GM19043 (cell line): ENCODE measurements around the gene RNU1-4.
"Not testable (repeated sequence)": the region's sequence is repeated elsewhere in the genome, so short reads cannot be mapped to it uniquely, and the experiment has no call there.

Source experiments
- ATAC-seq: cut with Tn5 transposase; IDR thresholded peaks from one replicate; pipeline ENCODE4 v1.9.1; 2021; ENCODE audit warnings: low read depth; ENCODE audit not compliant: unreplicated experiment

RNU1-4 gene

DNA sequence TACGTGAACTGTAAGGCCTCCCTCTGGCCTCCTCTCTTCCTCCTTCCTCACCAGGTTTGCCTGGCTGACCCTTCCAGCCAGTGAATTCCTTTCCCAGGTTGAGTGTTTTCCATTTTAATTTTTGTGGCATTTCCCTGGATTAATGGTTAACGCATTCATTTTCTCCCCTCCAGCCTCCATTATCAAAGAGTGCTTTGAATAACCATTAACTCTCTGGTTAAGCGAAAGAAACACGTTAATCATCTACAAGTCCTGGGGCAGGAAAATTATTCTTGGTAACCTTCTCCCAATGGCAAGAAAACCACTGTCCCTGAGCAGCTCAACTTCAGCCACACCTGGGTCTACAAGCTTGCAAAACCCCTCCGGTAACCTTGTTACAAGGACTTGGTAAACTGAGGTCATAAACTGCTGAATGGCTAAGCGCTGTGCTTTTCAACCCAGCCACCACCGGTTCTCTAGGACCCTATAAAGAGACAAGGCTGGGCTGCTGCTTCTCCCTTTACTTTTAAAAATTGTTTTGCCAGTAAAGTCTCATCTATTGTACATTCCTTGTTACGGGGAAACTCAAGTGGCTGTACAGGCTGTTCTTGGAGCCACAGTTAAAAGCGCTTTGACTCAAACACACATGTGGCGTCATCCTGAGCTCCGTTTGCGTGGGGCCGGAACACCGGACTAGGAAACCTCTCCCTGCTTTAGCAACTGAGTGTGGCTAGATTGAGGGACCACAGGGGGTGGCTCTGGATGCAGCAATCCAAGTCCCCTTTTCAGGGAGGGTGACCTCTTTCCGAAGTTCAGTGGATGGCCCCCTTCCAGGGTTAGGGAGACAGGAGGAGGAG is 24.7 kb downstream of the RNU1-4 start:
- ATAC-seq, result not testable (repeated sequence)

DNA sequence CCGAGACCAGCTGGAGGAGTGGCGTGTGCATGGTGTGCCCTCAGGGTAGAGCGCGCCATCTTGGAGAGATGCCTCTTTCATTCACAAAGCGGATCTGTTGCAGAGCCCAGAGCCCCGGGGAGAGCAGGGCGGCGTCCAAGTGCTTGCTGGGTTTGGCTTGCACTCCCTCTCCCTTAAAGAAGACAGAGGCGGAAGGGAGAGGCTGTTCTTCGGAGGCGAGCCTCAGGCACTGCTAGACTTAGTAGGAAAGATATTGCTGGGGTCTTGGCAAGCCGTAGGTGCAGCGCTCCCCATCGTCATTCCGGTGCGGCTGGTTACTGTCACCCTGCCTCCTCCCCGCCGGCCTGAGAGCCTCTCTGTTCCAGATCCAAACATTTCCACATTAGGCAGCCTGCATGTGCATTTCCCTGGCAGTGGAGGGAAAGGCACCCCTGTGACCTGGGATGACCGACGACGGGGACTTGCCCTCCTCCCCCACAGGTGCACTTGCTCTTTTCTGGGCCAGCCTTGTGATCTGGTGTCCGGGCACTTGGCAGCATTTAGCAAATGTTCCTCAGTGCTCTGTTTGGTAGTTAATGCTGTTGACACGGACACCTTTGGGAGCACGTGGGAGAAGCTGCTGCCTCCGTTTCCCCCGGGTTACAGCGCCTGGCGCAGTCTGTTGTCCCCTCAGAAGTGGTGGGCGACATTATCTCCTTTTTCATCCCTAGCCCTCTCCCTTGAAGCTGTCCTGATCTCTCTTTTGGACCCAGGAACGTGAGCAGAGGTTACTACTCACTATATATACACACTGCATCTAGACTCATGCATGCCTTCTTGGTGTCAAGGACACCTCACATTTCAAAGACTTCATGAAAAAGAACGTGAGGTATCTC is 25.7 kb downstream of the RNU1-4 start:
- ATAC-seq, result not testable (repeated sequence)

- not testable (repeated sequence) for ATAC-seq
These were observed 26.5 kb downstream of the RNU1-4 start for GRCh38 chr1:16766689-16767256.

GRCh38 chr1:16770139-16770759 is 29.9 kb downstream of the RNU1-4 start:
- not testable (repeated sequence) for ATAC-seq

GRCh38 chr1:16770896-16771446 is 30.7 kb downstream of the RNU1-4 start:
- ATAC-seq, result not testable (repeated sequence)

DNA sequence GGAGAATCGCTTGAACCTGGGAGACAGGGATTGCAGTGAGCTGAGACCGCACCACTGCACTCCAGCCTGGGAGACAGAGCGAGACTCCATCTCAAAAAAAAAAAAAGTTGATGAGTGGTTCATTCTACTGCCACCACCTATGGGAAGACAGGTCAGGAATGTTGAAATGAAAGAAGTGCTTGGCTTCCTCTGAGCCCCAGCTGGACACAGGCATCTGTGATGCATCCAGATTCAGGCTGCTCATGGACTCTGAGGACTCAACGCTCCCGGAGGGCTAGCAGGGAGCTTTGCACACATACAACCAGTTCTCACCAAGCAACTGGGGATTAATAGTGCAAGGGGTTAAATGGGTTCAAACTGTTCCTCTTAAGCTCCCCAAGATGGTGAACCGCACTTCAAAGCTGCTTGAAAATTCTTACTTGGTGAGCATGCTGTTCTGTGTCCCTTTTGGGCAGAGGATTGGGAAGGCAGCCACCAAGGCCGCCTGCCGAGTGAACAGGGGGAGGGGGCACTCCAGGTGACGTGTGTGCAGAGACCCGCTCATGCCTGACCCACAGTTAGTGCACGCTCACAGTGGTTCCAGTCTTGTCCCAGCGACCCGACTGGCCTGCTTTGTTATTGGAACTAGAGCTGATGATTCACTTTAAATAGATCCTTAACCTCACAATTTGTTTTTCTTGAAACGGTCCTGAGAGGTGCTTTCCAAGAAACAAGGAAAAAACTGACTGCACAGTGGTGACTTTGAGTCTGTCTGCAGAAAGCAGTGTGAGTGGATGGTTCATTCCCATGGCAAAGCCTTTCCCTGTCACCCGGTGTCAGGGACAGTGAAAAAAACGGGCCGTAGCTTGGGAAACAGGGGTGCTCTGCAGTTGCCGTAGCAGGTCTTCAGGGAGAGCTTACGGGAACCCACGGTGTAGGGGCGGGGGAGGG is 32.2 kb downstream of the RNU1-4 start:
- ATAC-seq, result not testable (repeated sequence)

DNA sequence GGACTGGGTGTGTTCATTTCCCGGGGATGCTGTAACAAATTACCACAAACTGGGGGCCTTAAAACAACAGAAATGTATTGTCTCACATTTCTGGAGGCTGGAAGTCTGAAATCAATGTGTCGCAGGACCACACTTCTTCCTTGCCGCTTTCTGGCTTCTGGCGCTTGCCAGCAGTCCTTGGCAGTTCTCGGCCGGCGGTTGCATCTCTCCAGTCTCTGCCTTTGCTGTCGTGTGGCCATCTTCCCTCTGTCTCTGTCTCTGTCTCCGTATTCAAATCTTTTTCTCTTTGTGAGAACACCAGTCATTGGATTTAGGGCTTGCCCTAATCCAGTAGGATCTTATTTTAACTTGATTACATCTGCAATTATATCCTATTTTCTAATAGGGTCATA is 32.9 kb downstream of the RNU1-4 start:
- ATAC-seq, result not testable (repeated sequence)

- ATAC-seq, result not testable (repeated sequence)
These were observed 33.4 kb downstream of the RNU1-4 start for GRCh38 chr1:16773723-16774122.

- ATAC-seq, result not testable (repeated sequence)
These were observed 34.5 kb downstream of the RNU1-4 start for GRCh38 chr1:16774773-16775172.

GRCh38 chr1:16775290-16775689 is 35.0 kb downstream of the RNU1-4 start:
- ATAC-seq, result not testable (repeated sequence)

DNA sequence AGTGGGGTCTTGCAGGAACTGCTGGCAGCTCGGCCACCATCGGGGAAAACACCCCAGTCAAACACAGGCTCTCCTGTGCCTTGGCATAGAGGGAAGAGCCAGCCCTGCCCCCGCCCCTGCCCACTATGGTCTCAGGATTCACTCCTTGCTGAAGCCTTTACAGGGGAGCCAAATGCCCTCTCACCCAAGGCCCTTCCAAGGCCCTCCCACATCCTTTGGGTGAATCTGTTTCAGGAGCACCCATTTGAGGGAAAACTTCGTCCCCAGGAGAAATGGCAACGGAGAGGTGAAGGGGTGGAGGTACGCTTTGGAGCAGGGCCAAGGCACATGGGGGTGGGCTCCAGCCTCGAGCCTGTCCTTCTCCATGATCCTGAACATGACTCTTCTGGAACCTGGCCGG is 35.9 kb downstream of the RNU1-4 start:
- ATAC-seq, result not testable (repeated sequence)

GRCh38 chr1:16776835-16777234 is 36.5 kb downstream of the RNU1-4 start:
- not testable (repeated sequence) for ATAC-seq

- not testable (repeated sequence) for ATAC-seq
These were observed 37.5 kb downstream of the RNU1-4 start for GRCh38 chr1:16777821-16778220.

- not testable (repeated sequence) for ATAC-seq
These were observed 39.2 kb downstream of the RNU1-4 start for GRCh38 chr1:16779525-16779924.

- not testable (repeated sequence) for ATAC-seq
These were observed 40.7 kb downstream of the RNU1-4 start for GRCh38 chr1:16781033-16781432.

GRCh38 chr1:16781625-16782024 is 41.3 kb downstream of the RNU1-4 start:
- ATAC-seq, result not testable (repeated sequence)

- ATAC-seq, result not testable (repeated sequence)
These were observed 44.6 kb downstream of the RNU1-4 start for GRCh38 chr1:16784955-16785354.

DNA sequence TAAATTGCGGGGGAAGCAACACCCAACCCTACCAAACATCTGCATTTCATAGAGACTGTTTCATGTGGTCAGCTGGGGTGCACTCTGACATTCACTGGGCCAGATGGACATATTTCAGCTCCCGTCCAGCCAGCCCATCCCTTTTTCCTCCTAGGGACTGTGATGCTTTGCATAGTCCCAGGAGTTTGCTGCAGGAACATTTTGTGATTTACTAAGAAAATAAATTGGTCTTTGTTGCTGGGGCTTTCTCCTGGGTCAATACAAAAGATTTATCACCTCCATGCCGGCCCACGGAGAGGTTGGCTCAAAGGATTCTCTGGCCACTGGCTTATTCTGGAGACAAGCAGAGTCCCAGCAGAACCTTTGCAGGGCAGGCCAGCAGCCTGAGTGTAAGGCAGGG is 46.0 kb downstream of the RNU1-4 start:
- ATAC-seq, result not testable (repeated sequence)

GRCh38 chr1:16787175-16787574 is 46.9 kb downstream of the RNU1-4 start:
- not testable (repeated sequence) for ATAC-seq
